NOMO-1 treated with DMSO at 0.1 percent for 48 hours (cell line): Measurements from ENCODE around the gene EMX2.
"Not testable (repeated sequence)": the region's sequence is repeated elsewhere in the genome, so short reads cannot be mapped to it uniquely, and the experiment has no call there.

ENCODE experiments used
- DNase-seq: peaks from one replicate; lab custom pipeline; 2025; ENCODE audit not compliant: unreplicated experiment; lab: John Stamatoyannopoulos, UW

Gene EMX2

GRCh38 chr10:117542706-117543224, at the start of gene EMX2:
EMX2 (plus strand) TSS chr10:117542746; CDS start chr10:117543268, 522 bp downstream.
- no peak for DNase-seq

GRCh38 chr10:117496031-117496430, 46.5 kb upstream of the EMX2 start:
- no peak for DNase-seq

GRCh38 chr10:117496616-117497028, 45.9 kb upstream of the EMX2 start:
- DNase-seq = peak; percentile 64

GRCh38 chr10:117497736-117498135, 44.8 kb upstream of the EMX2 start:
- DNase-seq = no peak

GRCh38 chr10:117499248-117500105, 43.1 kb upstream of the EMX2 start:
- DNase-seq = no peak

GRCh38 chr10:117500456-117500855, 42.1 kb upstream of the EMX2 start:
- no peak for DNase-seq

- DNase-seq = no peak
These were observed 41.0 kb upstream of the EMX2 start for GRCh38 chr10:117501460-117502035.

- DNase-seq = no peak
These were observed 39.9 kb upstream of the EMX2 start for GRCh38 chr10:117502421-117503243.

- no peak for DNase-seq
These were observed 39.0 kb upstream of the EMX2 start for GRCh38 chr10:117503244-117504205.

GRCh38 chr10:117504562-117504961, 38.0 kb upstream of the EMX2 start:
- no peak for DNase-seq

- not testable (repeated sequence) for DNase-seq
These were observed 35.5 kb upstream of the EMX2 start for GRCh38 chr10:117507081-117507480.

GRCh38 chr10:117509573-117509972, 33.0 kb upstream of the EMX2 start:
- DNase-seq = no peak

GRCh38 chr10:117511601-117512390, 30.8 kb upstream of the EMX2 start:
- no peak for DNase-seq

- no peak for DNase-seq
These were observed 27.6 kb upstream of the EMX2 start for GRCh38 chr10:117514971-117515370.

- no peak for DNase-seq
These were observed 25.9 kb upstream of the EMX2 start for GRCh38 chr10:117516681-117517080.

GRCh38 chr10:117518246-117518645, 24.3 kb upstream of the EMX2 start:
- DNase-seq = no peak

- no peak for DNase-seq
These were observed 23.3 kb upstream of the EMX2 start for GRCh38 chr10:117519286-117519685.

- DNase-seq = no peak
These were observed 22.7 kb upstream of the EMX2 start for GRCh38 chr10:117519879-117520278.

- DNase-seq = no peak
These were observed 11.8 kb upstream of the EMX2 start for GRCh38 chr10:117530791-117531190.
